GM12878 (cell line): ENCODE measurements around the gene CCDC195.

Source experiments
- CHD2 ChIP-seq: IDR thresholded peaks from 2 replicates; pipeline ENCODE4 v1.6.1; 2011; ENCODE audit warnings: low read depth, low read length, improper control_type of control experiment, borderline replicate concordance
- CTCF ChIP-seq, 3 experiments: IDR thresholded peaks in 2 of 3; conservative IDR thresholded peaks in 1 of 3; 2 replicates each; pipeline ENCODE4 v1.5.1; 2011; ENCODE audit warnings: low read depth in 3 of 3, low read length in 3 of 3, mild to moderate bottlenecking in 3 of 3, control low read depth in 2 of 3, moderate library complexity in 2 of 3, inconsistent platforms in 1 of 3, mixed read lengths in 1 of 3; ENCODE audit not compliant: control insufficient read depth in 2 of 3, insufficient read depth in 1 of 3; ENCODE audit errors: extremely low read depth in 1 of 3
- DPF2 ChIP-seq: fragments of 450-650 bp; IDR thresholded peaks from 2 replicates; pipeline ENCODE4 v1.6.1; 2017; ENCODE audit warnings: mild to moderate bottlenecking
- FOXK2 ChIP-seq: fragments of 450-650 bp; IDR thresholded peaks from 2 replicates; pipeline ENCODE4 v1.6.1; 2017; ENCODE audit warnings: mild to moderate bottlenecking, moderate library complexity
- MLLT1 ChIP-seq: fragments of 450-650 bp; IDR thresholded peaks from 2 replicates; pipeline ENCODE4 v1.6.1; 2016; ENCODE audit warnings: mild to moderate bottlenecking
- POLR2A ChIP-seq: IDR thresholded peaks from 2 replicates; pipeline ENCODE4 v1.6.1; 2011; ENCODE audit warnings: low read depth, mild to moderate bottlenecking, low read length
- REST ChIP-seq: IDR thresholded peaks from 2 replicates; pipeline ENCODE4 v1.6.1; 2012; ENCODE audit warnings: mild to moderate bottlenecking, low read depth, low read length
- RUNX3 ChIP-seq: IDR thresholded peaks from 2 replicates; pipeline ENCODE4 v1.6.1; 2012; ENCODE audit warnings: low read length, inconsistent platforms
- USF2 ChIP-seq: IDR thresholded peaks from 2 replicates; pipeline ENCODE4 v1.6.1; 2011; ENCODE audit warnings: low read depth, low read length, improper control_type of control experiment, borderline replicate concordance
- TF ChIP-seq, protein P1 (sequence below): fragments of 450-650 bp; IDR thresholded peaks from 2 replicates; pipeline ENCODE4 v1.6.1; 2017; ENCODE audit warnings: antibody characterized with exemption, mild to moderate bottlenecking, moderate library complexity

DNA sequence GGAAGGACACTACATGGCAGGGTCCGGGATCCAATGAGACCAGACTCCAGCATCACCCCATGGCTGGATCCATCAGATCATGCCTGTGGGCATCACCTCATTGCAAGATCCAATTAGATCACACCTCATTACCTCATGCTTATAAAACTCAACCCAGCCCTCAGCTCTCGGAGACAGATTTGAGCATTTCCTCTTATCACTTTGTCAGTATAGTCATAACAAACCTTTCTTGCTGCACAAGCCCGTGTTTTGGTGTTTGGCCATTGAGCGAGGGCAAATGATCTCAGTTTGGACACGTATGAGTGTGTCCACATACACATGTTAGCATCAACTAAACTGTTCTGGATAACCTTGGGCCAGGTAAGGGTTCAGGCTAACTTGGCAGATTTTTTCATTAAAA lies 58.8 kb downstream of the CCDC195 start:
- TF ChIP-seq CTCF (IDR thresholded peaks at IDR 0.05 in 2 of 3, conservative IDR thresholded peaks at IDR 0.05 in 1 of 3; ENCODE audit: control insufficient read depth in 2 of 3, extremely low read depth in 1 of 3, insufficient read depth in 1 of 3, low read depth in 3 of 3, low read length in 3 of 3): no peak
- TF ChIP-seq USF2: no peak
- TF ChIP-seq CHD2: no peak
- no peak for TF ChIP-seq REST
- TF ChIP-seq, protein P1, sequence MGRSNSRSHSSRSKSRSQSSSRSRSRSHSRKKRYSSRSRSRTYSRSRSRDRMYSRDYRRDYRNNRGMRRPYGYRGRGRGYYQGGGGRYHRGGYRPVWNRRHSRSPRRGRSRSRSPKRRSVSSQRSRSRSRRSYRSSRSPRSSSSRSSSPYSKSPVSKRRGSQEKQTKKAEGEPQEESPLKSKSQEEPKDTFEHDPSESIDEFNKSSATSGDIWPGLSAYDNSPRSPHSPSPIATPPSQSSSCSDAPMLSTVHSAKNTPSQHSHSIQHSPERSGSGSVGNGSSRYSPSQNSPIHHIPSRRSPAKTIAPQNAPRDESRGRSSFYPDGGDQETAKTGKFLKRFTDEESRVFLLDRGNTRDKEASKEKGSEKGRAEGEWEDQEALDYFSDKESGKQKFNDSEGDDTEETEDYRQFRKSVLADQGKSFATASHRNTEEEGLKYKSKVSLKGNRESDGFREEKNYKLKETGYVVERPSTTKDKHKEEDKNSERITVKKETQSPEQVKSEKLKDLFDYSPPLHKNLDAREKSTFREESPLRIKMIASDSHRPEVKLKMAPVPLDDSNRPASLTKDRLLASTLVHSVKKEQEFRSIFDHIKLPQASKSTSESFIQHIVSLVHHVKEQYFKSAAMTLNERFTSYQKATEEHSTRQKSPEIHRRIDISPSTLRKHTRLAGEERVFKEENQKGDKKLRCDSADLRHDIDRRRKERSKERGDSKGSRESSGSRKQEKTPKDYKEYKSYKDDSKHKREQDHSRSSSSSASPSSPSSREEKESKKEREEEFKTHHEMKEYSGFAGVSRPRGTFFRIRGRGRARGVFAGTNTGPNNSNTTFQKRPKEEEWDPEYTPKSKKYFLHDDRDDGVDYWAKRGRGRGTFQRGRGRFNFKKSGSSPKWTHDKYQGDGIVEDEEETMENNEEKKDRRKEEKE: no peak
- TF ChIP-seq RUNX3: no peak
- no peak for TF ChIP-seq FOXK2
- no peak for TF ChIP-seq MLLT1
- no peak for TF ChIP-seq POLR2A
- TF ChIP-seq DPF2: no peak
